GM19240 (cell line): Measurements from ENCODE around the gene CCDC136.

Source experiments
- DNase-seq: peaks from one replicate; pipeline ENCODE4 v3.0.0; 2011; ENCODE audit warnings: low spot score; ENCODE audit not compliant: insufficient read length

Gene CCDC136

DNA sequence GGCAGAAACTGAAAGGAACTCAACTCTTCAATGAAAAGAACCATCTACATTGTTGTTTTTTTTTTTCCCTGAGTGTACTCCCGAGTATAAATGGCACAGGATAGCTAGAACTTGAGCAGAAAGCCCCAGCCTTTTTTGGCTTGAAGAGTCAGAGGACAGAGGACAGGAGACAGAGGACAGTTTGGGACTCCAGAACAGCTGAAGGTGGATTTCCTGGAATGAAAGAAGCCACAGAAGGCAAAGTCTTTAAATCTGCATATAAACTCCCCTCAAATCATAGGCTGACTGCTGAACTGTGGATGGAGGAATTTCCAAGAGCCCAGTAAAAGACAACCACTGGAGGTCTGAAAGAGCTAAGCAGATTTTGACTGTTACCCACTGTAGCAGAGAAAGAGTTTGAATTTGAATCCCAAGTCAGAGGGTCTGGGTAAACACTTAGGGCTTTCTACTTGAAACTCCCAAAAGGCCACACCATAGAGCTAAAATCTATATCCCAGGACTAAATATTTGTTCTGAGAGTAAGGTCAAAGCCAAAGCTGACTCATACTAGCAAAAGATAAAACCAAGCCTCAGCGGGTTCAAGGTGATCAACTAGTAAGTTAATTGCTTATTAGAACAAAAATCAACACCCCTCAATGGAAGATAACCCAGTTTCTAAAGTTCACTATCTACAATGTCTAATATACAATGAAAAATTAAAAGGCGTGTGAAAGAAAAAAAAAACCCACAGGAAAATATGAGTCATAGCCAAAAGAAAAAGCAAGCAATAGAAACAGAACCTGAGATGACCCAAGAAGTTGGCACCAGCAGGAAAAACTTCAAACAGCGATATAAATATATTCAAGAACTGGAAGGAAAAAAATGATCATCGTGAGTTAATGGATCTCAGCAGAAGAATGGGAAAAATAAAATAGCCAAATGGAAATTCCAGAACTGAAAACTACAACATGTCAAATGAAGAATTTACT, 14.3 kb upstream of the CCDC136 start:
- no peak for DNase-seq

DNA sequence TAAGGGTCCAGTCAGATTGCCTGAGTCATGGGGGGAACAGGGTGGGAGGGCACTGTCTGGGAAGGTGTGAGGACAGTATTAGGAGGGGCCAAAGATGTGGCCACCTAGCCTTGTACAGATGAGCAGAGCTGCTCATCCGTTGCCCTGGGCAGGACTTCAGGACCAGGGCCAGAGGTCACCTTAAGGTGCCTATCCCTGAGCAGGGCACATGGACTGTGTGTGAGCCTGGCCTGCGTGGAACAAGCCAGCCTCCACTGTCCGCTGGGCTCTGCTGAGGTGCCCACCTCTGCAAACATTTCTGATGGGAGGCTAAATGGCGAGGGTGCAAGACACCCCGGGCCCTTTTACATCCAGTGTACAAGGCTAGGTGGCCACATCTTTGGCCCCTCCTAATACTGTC, 12.8 kb upstream of the CCDC136 start:
- no peak for DNase-seq

DNA sequence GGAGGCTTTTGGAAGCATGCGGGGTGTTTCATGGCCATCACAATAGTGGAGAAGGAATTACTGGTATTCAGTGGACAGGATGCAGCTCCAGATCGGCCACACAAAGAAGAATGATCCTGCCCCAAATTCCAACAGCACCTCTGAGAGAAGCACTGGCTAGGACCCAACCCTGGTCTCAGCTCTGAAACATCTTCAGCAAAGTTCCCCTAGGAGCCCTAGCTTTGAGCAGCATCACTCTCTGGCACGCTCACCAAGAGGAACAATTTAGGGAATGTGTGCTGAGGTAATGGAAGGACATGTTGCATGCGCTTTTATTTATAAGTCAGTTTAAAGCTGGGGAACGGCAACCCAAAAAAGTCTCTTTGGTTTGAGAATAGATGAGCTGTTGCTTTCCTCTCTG, 10.6 kb upstream of the CCDC136 start:
- DNase-seq = no peak

DNA sequence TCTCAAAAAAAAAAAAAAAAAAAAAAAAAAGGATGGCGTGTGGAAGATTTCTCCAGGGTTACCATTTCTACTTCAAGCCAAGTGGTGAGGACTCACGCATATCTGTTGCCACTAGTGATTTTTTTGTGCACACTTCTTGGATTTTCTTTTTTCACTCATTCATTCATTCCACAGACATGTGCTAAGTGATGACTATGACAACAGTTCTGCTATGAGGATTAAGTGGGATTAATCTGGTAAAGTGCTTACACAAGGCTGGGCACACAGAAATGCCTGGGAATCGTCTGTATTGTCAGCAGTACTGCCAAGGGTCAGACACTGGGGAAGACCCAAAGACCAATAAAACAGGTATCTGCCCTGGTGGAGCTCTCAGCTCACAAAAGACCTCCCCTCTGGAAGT, 9.9 kb upstream of the CCDC136 start:
- no peak for DNase-seq

DNA sequence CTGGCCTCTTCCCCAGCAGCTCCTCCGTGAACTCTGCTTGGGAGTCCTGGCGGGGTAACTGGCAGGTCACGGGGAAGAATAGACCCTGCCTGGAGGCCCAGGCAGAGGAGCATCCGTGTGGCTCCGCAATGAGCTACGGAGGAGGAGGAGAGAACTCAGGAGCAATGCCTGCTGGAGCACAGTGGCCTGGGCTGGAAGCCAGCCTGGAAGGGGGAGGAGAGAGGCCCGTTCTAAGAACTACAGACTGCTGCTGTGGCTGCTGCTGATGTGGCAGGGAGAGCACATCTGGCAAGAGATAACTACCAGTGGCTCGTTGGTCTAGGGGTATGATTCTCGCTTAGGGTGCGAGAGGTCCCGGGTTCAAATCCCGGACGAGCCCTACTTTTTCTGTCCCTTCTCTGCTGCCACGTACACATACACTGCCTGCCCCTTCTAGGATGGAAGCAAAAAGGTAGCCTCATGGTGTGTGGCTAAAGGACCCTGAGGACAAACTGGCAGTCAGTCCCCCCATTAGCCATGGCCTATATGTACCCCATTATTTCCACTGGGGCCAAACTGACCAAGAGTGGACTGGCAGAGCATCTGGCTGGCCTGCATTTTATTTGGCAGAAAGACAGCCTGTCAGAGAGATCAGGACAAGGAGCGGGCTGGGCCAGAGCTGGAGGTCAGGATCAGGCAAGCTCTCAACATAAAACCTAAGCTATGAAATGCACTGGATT, 8.5 kb upstream of the CCDC136 start:
- no peak for DNase-seq

DNA sequence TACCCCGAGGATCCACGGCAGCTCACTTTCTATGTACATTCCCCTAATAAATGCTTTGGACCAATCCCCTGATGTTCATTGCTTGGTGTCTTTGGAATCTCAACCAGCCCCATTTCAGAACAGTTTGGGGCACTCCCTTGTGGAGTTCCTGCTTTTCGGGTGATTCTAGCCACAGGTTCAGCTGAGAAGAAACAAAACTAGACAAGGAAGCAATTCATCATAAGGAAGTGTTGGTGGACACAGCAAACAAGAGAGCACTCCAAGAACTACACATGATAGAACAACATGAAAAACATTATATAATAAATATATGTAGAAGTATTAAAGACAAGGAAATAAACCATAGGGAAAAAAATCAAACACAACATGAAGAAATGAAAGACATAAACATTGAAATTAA, 6.0 kb upstream of the CCDC136 start:
- DNase-seq = no peak

DNA sequence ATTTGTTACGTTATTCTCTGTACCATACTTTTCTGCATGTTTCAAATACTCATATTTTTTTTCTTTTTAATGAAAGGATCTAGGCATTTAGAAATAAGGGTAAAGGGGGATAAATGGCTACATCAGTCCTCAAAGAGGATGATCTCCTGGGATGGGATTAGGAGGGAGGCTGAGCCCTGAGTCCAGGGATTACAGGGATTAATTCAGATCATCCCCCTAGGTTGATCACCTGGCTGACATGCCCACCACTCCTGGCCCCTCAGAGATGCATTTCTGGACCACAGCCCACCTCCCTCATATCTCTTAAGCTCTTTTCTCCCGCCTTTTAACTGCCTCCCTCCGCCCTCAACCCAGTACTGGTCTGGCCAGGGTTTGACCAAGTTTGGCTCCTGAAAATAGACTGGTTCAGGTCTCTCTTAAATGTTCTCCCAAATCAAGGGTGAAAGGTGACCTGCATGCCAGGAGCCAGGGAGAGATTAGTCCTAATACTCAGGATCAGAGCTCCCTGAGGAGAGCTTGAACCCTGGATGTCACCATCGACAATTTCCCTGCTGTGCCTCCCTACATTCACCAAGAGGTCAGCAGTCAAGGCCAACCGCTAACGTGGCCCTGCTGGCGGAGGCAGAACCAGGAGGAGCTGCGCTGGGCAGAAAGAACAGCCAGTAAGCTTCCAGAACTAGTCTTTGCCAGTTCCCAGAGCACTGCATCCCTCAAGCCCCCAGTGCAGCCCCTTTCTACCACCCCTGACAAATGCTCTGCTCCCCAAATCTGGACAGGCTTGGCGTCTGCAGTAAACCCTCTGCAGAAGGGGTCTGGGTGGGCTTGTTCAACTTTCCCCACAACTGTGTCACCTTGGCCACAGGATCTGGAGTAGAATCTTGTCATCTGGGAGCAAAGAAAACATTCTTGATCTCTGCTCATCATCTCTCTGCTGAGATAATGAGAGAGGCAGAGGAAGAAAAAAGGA, 3.0 kb upstream of the CCDC136 start:
- no peak for DNase-seq

DNA sequence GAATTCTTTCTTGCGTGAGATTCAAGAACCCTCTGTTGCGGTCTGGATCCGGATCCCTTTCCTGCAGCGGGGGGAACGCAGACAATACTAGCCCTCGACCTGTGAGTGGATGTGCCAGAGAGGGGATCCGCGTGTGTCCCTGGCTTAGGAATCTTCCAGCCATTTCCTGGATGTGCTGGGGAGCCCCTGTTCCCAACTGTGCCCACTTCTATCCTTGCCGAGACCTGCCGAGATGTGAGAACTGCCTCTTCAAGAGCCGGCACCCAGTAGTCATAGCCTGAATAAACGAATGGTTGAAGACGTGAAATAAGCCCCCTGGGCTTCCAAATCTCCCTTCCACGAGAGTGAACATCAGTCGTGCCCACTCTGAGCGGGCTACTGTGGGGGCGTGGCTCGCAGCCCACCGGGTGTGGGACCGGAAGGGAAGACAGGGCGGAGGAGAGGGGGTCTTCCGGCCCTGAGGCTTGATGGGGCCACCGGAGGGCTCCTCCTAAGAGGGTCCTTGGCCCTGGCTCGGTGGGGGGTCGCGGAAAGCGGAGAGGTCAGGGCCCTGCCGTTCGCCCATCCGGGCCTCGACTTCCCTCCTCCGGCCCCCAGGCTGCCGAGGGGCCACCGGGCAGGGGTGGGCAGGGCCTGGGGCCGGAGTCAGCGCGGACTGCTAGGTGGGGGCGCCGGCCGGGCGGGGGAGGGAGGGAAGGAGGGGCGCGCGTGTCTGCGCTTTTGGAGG, 1.3 kb upstream of the CCDC136 start:
- no peak for DNase-seq

DNA sequence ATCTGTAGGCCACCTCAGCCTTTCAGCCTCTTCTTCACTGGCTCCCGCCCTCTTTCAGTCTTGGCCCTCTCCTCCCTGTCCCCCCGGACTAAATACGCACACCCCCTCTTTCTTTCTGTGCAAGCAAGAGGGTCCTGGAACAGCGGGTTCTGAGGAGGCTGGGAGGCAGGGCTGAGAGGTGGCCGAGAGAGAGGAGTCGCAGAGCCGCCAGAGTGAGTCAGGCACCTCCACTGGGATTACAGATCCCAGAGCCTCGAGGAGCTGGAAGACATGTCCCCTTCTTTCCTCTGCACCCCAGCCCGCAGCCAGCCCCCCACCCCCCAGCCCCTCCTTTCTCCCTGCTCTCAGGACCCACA, 182 bp downstream of the CCDC136 start:
- no peak for DNase-seq

DNA sequence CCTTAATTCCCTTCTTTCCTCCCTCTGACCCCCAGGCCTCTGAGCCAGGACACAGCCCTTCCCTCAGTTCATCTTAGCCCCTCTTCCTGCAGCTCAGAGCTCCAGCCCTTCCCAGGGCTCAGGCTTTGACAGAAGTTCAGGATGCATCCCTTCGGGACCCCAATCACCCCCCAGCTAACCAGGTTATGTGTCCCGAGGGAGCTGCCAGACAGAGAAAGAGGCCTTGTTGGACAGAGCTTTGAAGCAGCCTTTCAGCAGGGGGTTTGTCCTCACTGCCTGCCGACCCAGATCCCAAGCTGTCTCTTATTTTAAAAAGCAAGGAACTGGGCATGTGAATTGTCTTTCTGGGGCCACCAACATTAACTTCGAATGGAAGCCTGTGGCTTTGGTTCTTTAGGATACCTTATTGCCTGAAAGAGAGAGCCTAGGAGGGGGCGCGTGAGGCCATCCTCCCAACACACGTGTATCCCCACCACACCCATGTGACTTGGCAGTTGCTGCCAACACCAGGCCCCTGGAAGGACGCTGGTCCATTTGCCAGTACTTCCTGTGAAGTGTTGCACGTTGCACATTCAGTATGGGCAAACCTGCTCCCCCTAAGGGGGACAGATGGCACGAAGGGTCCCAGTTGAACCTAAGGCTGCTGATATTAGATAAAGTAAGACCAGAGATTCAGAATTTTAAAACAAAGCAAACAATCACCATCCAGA, 858 bp downstream of the CCDC136 start:
- no peak for DNase-seq

DNA sequence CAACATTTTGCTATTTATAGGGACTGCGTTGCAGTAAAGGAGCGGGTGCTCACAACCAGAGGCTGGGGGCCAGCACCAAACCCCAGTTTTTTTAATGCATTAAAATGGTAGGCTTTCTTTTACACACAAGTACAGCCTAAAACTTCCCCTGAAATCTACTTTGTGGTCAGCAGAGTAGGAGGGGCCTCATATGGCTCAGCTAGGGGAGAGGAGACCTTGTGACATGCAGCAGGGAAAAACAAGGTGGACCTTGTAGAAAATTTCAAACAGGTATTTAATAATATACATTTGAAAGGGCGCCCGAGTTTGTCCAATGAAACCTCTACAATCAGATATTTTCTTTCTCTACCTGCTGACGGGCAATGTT, 1.4 kb downstream of the CCDC136 start:
- DNase-seq = no peak

DNA sequence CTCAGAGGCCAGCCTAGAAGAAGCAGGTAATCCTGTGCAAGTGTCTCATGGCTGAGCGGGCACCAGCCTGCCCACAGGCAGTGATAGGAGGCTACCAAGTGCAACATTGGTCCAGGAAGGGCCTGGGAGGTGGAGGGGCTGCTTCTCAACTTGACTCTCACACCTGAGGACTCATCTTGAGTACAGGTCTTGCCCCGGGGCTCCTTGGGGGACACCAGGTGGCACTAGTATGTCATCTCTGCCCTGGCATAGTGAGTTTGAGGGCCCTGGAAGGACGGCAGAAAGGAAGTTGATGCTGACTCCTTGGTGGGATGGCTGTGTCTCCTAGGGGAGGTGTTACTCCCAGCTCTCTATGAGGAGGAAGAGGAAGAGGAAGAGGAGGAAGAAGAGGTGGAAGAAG, 2.3 kb downstream of the CCDC136 start:
- DNase-seq = no peak

DNA sequence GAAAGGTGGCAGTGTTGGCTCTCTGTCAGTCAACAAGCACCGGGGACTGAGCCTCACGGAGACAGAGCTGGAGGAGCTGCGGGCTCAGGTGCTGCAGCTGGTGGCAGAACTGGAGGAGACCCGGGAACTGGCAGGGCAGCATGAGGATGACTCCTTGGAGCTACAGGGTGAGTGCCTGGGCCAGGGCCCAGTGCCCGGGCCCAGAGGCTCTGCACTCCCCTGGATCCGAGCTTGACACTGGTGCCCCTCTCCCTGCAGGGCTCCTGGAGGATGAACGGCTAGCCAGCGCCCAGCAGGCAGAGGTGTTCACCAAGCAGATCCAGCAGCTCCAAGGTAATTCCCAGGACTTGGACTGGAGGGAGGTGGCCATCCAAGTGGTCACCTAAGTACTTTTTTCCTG, 2.7 kb downstream of the CCDC136 start:
- DNase-seq = no peak

DNA sequence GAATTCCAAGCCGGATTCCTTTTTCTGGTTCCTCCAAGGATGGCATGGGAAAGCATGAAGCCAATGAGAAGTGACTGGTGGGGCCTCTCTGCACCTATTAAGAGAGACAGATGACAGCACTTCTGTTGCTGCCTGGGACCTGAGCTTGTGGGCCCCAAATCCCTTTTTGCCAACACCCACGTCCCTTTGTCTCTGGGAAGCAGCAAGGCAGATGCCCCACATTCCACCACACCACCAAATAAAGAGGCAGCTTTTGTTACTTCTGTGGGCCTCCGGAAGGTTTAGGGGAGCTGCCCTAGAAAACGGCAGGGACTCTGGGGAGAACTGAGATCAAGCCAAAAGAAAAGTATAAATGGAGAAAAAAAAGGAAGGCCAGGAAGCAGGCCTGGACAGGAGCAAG, 3.4 kb downstream of the CCDC136 start:
- DNase-seq = no peak

DNA sequence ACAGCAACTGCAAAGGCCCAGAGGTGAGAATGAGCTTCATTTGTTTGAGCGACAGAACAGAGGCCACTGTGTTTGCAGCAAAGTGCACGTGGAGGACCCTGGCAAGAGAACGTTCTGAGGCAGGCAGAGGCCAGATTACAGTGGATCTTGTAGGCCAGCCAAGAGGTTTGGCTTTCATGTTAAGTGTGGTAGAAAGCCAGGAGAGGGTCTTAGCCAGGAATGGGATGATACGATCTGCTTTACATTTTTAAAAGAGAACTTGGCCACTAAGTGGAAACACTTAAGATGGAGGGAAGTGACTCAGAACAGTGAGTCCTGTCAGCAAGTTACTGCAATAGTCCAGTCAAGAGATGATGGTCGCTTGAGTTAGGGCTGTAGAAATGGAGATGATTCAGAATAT, 4.6 kb downstream of the CCDC136 start:
- DNase-seq = no peak

DNA sequence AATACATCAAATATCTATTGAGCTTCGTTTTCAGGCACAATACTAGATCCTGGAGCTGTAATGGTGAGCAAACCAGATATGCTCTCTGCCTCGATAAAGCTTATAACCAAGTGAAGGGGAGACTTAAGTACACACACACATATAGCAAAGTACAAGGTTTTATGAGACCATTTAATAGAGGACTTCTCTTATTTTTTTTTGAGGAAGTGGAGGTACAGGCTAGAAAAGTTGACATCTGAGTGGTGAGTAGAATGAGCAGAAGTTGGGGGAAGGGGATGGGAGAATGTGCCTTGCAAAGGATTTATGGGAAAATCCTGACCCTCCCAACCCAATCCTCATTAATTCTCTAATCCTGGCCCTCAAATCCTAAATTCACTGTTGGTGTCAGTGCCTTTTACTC, 7.7 kb downstream of the CCDC136 start:
- no peak for DNase-seq

DNA sequence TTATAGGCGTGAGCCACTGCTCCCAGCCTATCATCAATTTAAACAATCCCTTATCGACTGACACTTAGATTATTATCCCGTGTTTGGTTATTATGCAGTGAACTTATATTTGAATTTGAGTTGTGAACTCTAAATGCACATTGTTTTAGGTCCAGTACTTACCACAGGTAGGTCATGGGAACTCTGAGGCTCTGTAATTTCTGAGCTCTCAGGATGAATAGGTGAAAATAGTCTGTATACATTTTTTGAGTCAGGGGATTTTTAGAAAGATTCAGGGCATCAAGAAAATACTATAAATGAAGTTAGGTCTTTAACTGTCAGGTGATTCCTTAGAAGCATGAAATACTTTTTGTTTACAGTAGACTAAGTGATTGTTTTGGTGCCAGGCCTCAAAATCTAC, 8.8 kb downstream of the CCDC136 start:
- DNase-seq = no peak

DNA sequence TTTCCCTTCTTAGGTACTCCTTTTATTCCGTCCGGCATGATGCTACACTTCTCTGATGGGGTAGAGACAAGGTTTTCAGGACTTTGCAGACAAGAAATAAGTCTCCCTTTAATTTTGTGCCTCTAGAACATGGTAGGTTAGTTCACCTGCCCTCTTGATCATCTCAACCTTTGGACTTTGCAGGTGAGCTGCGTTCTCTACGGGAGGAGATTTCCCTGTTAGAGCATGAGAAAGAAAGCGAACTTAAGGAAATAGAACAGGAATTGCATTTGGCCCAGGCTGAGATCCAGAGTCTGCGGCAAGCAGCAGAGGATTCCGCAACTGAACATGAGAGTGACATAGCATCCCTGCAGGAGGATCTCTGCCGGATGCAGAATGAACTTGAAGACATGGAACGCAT, 9.2 kb downstream of the CCDC136 start:
- DNase-seq = no peak

DNA sequence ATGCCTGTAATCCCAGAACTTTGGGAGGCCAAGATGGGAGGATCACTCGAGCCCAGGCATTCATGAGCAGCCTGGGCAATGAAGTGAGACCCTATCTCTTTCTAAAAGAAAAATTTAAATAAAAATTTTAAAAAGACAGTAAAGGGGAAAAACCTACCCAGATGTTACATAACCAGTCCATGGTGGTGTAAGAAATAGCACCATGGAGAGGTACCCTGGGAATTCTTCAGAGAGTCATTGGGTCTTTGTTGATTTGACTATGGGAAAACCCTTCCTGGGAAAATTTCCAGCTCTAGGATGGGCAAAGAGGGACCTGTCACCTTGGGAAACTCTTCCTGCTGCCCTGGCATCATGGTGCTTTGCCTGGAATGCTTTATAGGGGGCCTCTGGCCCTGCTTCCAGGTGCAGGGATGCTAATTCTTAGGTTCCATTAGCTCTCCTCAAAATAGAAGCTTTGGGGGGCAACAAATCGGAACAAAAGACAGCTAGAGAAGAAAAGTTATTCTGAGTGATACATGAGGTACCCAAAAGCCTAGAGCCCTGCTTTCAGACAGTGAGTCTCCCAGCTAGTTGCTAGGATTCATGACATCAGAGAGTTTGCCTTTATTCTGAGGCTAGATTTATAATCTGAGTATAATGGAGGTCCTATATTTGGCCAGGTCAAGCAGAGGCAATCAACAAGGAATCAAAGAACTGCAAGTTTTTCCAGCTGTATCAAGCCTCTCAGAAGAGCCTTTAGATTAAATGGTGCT, 10.1 kb downstream of the CCDC136 start:
- no peak for DNase-seq

DNA sequence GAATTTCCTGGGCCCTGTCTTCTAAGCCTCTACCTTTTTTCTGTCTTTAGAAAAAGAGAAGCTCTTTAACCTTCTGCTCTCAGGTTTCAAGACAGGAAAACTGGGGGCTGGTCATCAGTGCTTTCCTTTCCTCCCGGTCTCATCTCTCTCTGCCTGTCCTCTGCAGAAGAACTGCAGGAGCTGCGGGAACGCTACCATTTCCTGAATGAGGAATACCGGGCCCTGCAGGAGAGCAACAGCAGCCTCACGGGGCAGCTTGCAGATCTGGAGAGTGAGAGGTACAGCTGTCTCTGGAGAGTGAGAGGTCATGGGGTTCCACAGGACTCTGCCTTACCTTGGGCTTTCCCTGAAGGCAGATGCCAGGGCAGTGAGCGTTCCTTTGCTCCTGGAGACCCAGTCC, 12.7 kb downstream of the CCDC136 start:
- DNase-seq = no peak
